OCI-LY1 (cell line): ENCODE measurements around the gene RANBP1.
"Not testable (repeated sequence)": the region's sequence is repeated elsewhere in the genome, so short reads cannot be mapped to it uniquely, and the experiment has no call there.

ENCODE experiments used
- H2AFZ ChIP-seq: fragments of 200-600 bp; sonication (generic), shearing (Covaris generic); 2 replicates; pipeline ENCODE4 v1.6.0; 2014; ENCODE audit warnings: antibody characterized with exemption, mild to moderate bottlenecking, low read length
- H3F3A ChIP-seq: fragments of 200-600 bp; sonication (generic), shearing (Covaris generic); 2 replicates; pipeline ENCODE4 v1.6.0; 2014; ENCODE audit warnings: mild to moderate bottlenecking, antibody characterized with exemption, low read length, moderate library complexity; ENCODE audit not compliant: insufficient read depth
- H3K27ac ChIP-seq: fragments of 200-600 bp; sonication (generic); 2 replicates; pipeline ENCODE4 v1.5.1; 2014; ENCODE audit warnings: low read length, mixed run types, mild to moderate bottlenecking, low read depth; ENCODE audit not compliant: poor library complexity, severe bottlenecking
- H3K27me3 ChIP-seq: fragments of 200-600 bp; sonication (generic); 2 replicates; pipeline ENCODE4 v1.6.0; 2014; ENCODE audit warnings: antibody characterized with exemption, mild to moderate bottlenecking, low read length, moderate library complexity; ENCODE audit not compliant: insufficient read depth
- H3K36me3 ChIP-seq: fragments of 200-600 bp; sonication (generic); 2 replicates; pipeline ENCODE4 v1.6.1; 2014; ENCODE audit warnings: mild to moderate bottlenecking, antibody characterized with exemption, low read length, moderate library complexity, mixed read lengths; ENCODE audit not compliant: insufficient read depth
- H3K4me1 ChIP-seq: fragments of 200-600 bp; sonication (generic); 2 replicates; pipeline ENCODE4 v1.5.1; 2014; ENCODE audit warnings: mild to moderate bottlenecking, low read length, moderate library complexity; ENCODE audit not compliant: insufficient read depth, severe bottlenecking
- H3K4me2 ChIP-seq: fragments of 200-600 bp; sonication (generic), shearing (Covaris generic); 2 replicates; pipeline ENCODE4 v1.6.1; 2014; ENCODE audit warnings: low read length
- H3K4me3 ChIP-seq: fragments of 200-600 bp; sonication (generic); 2 replicates; pipeline ENCODE4 v1.5.1; 2014; ENCODE audit warnings: low read length, low read depth, mild to moderate bottlenecking, mixed read lengths; ENCODE audit not compliant: poor library complexity, severe bottlenecking
- H3K79me2 ChIP-seq: fragments of 200-600 bp; shearing (Covaris generic); 2 replicates; pipeline ENCODE4 v1.6.1; 2016; ENCODE audit warnings: mixed run types, low read length, mixed read lengths; ENCODE audit not compliant: insufficient read depth
- H3K9ac ChIP-seq: fragments of 200-600 bp; sonication (generic), shearing (Covaris generic); 2 replicates; pipeline ENCODE4 v1.6.1; 2014; ENCODE audit warnings: mild to moderate bottlenecking, low read length, mixed read lengths
- H3K9me2 ChIP-seq: fragments of 200-600 bp; sonication (generic), shearing (Covaris generic); 2 replicates; pipeline ENCODE4 v1.6.1; 2014; ENCODE audit warnings: low read depth, mild to moderate bottlenecking, low read length, mixed read lengths
- H3K9me3 ChIP-seq: fragments of 200-600 bp; shearing (Covaris generic); 2 replicates; pipeline ENCODE4 v1.6.1; 2014; ENCODE audit warnings: low read length, mixed read lengths
- H4K20me1 ChIP-seq: fragments of 200-600 bp; sonication (generic), shearing (Covaris generic); 2 replicates; pipeline ENCODE4 v1.6.0; 2016; ENCODE audit warnings: mild to moderate bottlenecking, low read length; ENCODE audit not compliant: insufficient read depth
- EZH2 ChIP-seq: fragments of 200-600 bp; sonication (generic), shearing (Covaris generic); IDR thresholded peaks from 2 replicates; pipeline ENCODE4 v1.8.0; 2017; ENCODE audit warnings: borderline replicate concordance, mixed run types, mild to moderate bottlenecking, antibody characterized with exemption, low read length, moderate library complexity, mixed read lengths
- TF ChIP-seq, protein P1 (sequence below): fragments of 200-600 bp; sonication (generic), shearing (Covaris generic); IDR thresholded peaks from 2 replicates; pipeline ENCODE4 v1.5.1; 2017; ENCODE audit warnings: mild to moderate bottlenecking, antibody characterized with exemption, low read length, moderate library complexity, mixed read lengths

RANBP1 gene

DNA sequence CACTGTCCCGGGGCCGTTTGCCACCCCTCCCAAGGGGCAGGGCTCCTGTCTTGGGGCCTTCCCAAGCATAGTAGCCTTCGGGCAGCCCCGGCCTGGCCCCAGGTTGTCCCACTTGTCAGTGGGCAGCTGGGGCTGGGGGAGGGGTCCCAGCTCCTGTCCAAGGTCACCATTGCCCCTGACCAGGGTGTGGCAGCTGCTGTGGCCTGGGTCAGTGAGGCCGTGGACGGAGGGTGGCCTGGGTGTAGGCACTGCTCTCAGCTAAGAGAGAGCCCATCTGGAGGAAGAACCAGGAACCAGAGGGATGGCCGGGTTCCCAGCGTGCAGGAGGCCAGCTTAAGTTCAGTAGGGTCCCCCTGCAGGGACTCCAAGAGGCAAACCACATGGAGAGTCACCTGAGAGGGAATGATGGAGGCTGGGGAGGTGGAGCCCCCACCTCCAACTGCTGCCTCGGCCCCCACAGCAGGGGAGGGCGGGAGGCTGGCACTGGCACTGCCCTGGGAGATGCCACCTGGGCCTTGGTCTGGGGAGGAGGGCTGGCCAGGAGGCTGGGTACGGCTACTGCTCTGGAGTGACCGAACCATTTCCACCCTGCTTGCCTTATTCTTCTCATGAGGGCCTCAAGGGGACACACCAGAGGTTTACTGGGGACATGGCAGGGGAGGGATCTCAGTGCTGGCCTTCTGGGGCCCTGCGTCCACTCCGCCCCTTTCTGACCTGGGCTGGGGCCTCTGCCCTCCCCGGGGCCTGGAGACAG, 41.7 kb downstream of the RANBP1 start:
- Histone ChIP-seq H3K9me2 (no peaks in the 10 kb centered on the region), H2AFZ (no peak overlapping the region), H3K27ac (no peak overlapping the region), H3K36me3 (no peaks in the 10 kb centered on the region), H3K4me2 (no peak overlapping the region), H3K9ac (no peak overlapping the region), H4K20me1 (no peaks in the 10 kb centered on the region), H3K79me2 (no peaks in the 10 kb centered on the region), H3K9me3 (no peaks in the 10 kb centered on the region), H3K27me3 (no peaks in the 10 kb centered on the region), H3F3A (no peaks in the 10 kb centered on the region), H3K4me3 (no peak overlapping the region), H3K4me1 (no peaks in the 10 kb centered on the region)
- TF ChIP-seq, protein P1, sequence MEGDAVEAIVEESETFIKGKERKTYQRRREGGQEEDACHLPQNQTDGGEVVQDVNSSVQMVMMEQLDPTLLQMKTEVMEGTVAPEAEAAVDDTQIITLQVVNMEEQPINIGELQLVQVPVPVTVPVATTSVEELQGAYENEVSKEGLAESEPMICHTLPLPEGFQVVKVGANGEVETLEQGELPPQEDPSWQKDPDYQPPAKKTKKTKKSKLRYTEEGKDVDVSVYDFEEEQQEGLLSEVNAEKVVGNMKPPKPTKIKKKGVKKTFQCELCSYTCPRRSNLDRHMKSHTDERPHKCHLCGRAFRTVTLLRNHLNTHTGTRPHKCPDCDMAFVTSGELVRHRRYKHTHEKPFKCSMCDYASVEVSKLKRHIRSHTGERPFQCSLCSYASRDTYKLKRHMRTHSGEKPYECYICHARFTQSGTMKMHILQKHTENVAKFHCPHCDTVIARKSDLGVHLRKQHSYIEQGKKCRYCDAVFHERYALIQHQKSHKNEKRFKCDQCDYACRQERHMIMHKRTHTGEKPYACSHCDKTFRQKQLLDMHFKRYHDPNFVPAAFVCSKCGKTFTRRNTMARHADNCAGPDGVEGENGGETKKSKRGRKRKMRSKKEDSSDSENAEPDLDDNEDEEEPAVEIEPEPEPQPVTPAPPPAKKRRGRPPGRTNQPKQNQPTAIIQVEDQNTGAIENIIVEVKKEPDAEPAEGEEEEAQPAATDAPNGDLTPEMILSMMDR, result no peak
- TF ChIP-seq EZH2, result no peak

DNA sequence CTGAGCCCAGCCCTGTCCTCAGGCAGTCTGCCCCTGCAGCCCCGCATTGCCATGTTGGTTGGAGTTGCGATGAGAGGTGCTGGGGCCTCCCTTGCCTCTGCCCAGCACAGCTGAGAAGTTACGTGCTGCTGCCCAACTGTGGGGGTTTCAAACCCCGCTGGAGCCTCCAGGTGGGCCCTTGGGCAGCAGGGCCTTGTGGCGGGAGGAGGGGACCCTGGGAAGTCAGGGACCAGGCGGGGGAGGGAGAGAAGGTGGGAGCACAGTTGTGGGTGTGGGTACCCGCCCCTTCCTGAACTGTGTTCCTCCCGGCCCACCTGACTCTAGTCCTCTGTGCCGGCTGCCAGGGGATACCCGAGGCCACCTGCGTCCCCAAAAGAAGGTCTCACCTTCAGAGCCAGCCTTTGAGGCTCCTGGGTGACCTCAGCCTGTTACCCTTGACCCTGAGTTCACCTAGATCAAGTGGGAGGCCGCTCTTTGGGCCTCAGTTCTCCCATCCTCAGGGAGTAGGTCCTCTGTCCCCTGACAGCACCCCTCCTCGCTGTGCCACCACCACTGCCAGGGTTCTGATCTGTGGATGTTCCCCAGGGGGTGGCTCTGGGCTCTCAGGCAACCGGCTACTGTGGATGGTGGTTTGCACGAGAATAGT, 42.6 kb downstream of the RANBP1 start:
- H3K4me2 ChIP-seq, result no peak overlapping the region
- no peak overlapping the region for H3K27ac ChIP-seq
- H3K9ac ChIP-seq, result no peak overlapping the region
- no peak overlapping the region for H2AFZ ChIP-seq
- no peak overlapping the region for H3K4me3 ChIP-seq
- no peaks in the 10 kb centered on the region for H3K4me1 ChIP-seq
- no peaks in the 10 kb centered on the region for H3K36me3 ChIP-seq
- TF ChIP-seq, protein P1, result no peak
- no peak for TF ChIP-seq EZH2
- H3K79me2 ChIP-seq, result no peaks in the 10 kb centered on the region
- no peaks in the 10 kb centered on the region for H4K20me1 ChIP-seq
- no peaks in the 10 kb centered on the region for H3K9me2 ChIP-seq
- H3K9me3 ChIP-seq, result no peaks in the 10 kb centered on the region
- H3F3A ChIP-seq, result no peaks in the 10 kb centered on the region
- no peaks in the 10 kb centered on the region for H3K27me3 ChIP-seq

DNA sequence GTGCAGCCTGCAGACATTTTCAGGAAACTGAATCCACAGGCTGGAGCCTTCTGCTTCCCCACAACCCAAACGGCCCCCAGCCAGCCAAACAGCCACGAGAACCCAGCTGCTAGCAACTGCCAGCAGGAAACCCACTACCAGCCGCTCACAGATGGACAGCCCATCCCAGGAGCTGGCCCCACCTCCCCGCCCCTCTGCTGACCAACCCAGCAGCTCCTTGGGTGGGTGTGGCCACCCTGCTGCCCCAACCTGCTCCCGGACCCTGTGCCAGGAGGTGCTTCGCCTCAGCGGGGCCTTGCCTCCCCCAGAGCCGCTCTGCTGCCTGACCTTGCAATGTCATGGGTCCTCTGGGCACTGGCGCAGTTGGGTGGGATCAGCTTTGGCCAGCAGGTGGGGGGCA, 43.2 kb downstream of the RANBP1 start:
- TF ChIP-seq, protein P1, result no peak
- no peak for TF ChIP-seq EZH2
- no peaks in the 10 kb centered on the region for H3K36me3 ChIP-seq
- H3K79me2 ChIP-seq, result no peaks in the 10 kb centered on the region
- H3K27ac ChIP-seq, result no peak overlapping the region
- no peak overlapping the region for H2AFZ ChIP-seq
- H3K9ac ChIP-seq, result no peak overlapping the region
- H3K9me2 ChIP-seq, result no peaks in the 10 kb centered on the region
- H3K4me2 ChIP-seq, result no peak overlapping the region
- H3K4me1 ChIP-seq, result no peaks in the 10 kb centered on the region
- no peaks in the 10 kb centered on the region for H3F3A ChIP-seq
- H4K20me1 ChIP-seq, result no peaks in the 10 kb centered on the region
- H3K9me3 ChIP-seq, result no peaks in the 10 kb centered on the region
- H3K27me3 ChIP-seq, result no peaks in the 10 kb centered on the region
- no peak overlapping the region for H3K4me3 ChIP-seq

DNA sequence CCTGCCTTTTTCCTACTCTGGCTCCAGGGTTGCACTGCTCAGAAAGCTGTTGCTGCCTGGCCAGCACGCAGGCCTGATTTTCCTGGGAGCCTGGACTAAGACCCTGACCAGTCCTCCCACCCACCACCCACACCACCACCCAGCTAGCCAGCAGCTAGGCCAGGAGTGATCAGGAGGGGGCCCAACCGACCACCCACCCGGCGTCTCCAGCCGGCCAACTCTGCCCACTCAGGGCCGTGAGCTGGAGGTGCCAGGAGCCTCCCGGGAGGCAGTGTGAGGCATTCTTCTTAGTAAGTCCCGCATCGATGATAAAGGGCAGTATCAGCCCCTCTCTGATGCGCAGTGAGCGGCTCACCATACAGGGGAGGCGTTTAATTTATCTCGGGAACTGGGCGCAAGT, 43.6 kb downstream of the RANBP1 start:
- not testable (repeated sequence) for H4K20me1 ChIP-seq, H3K9me3 ChIP-seq, H2AFZ ChIP-seq, H3K36me3 ChIP-seq, H3K27me3 ChIP-seq, H3K79me2 ChIP-seq, H3K4me3 ChIP-seq, H3K4me1 ChIP-seq, H3K4me2 ChIP-seq, H3K9me2 ChIP-seq, H3K9ac ChIP-seq, H3F3A ChIP-seq, H3K27ac ChIP-seq
